ENCODE data around the gene CXCL17.

GRCh38 chr19:42401365-42402303 lies 41.1 kb downstream of the CXCL17 start:
- TF ChIP-seq, protein P1, sequence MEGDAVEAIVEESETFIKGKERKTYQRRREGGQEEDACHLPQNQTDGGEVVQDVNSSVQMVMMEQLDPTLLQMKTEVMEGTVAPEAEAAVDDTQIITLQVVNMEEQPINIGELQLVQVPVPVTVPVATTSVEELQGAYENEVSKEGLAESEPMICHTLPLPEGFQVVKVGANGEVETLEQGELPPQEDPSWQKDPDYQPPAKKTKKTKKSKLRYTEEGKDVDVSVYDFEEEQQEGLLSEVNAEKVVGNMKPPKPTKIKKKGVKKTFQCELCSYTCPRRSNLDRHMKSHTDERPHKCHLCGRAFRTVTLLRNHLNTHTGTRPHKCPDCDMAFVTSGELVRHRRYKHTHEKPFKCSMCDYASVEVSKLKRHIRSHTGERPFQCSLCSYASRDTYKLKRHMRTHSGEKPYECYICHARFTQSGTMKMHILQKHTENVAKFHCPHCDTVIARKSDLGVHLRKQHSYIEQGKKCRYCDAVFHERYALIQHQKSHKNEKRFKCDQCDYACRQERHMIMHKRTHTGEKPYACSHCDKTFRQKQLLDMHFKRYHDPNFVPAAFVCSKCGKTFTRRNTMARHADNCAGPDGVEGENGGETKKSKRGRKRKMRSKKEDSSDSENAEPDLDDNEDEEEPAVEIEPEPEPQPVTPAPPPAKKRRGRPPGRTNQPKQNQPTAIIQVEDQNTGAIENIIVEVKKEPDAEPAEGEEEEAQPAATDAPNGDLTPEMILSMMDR (IDR thresholded peaks at IDR 0.05): peak; percentile 66 to 83 (median 77)
- TF ChIP-seq POLR2A (IDR thresholded peaks at IDR 0.05): no peak

All from uterus (tissue), 2 donors.